ENCODE data around the gene GRXCR1. TPM values are rescaled to one million over a fixed set of nuclear protein-coding genes. Genes with fewer than 3 reads are reported as not detected.

Gene GRXCR1
- total RNA-seq = not detected in 2 replicates

GRCh38 chr4:42892413-42892812 is at the start of gene GRXCR1:
Gene GRXCR1, plus strand, starts transcription at chr4:42892713. Its CDS starts 554 bp downstream, at chr4:42893267.

Other genes starting within 250 kb of the GRXCR1 start
- gene ATP8A1, start 235.6 kb upstream of the GRXCR1 start, total RNA-seq = 8.7 and 11.7 TPM in 2 replicates

Measured in epithelial cell of umbilical artery (primary cell).